ENCODE results near the gene GPR107. TPM values are rescaled to one million over a fixed set of nuclear protein-coding genes. Genes with fewer than 3 reads are reported as not detected.
A peak's percentile ranks its signal among the peaks of the same experiment; 100 is the strongest.

Gene GPR107
- total and polyA plus RNA-seq, 2 experiments from 2014 or later: 6.2 to 30.7 TPM

DNA sequence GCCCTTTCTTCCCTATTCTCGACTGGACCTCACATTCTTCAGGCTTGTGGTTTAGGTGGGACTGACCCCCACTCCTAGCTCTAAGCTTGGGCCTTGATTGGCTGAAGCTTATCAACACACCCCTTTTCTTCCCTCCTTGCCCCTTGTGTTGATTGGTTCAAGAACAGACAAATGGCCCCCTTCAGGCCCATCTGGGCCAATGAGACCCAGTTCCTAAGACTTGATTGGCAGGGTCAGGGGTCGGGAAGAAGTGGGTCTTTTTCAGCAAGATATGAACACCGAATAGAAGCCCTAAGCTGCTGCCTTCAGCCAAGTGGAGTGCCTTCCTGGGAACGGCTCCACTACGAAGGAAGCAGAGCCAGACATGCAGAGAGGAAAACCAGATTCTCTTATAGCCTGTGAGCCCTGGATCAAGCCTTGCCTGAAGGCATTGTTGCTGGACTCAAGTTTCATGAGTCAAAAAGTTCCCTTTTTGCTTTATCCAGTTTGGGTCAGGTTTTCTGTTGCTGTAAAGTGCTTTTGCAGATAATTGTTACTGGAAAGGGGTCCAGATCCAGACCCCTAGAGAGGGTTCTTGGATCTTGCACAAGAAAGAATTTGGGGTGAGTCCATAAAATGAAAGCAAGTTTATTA lies 96.1 kb downstream of the GPR107 start (continued):
- TF ChIP-seq POLR2AphosphoS5 (IDR thresholded peaks at IDR 0.05; ENCODE audit: low read depth) (no peak), ZNF114 (CRISPR knock-in tag; IDR thresholded peaks at IDR 0.05) (no peak), JUNB (IDR thresholded peaks at IDR 0.05; ENCODE audit: unreplicated experiment) (no peak)

DNA sequence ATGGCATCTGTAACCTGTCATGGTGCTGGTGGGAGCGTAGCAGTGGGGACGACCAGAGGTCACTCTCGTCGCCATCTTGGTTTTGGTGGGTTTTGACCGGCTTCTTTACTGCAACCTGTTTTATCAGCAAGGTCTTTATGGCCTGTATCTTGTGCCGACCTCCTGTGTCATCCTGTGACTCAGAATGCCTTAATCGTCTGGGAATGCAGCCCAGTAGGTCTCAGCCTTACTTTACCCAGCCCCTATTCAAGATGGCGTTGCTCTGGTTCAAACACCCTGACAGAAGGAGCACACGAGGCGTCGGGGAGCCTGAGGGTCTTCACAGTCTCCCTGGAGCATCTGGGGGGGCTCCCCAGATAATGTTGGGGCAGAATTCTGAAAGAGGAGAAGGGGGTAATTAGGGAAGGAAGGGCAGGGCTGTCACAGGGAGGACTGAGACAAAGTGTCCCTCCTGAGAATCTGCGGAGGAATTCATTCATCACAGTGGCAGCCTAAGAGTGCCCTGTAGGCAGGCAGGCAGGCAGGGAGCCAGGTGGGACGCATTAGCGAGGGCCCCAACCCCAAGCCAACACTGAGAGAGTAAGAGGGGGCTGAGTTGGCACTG lies 97.2 kb downstream of the GPR107 start:
- Histone ChIP-seq H3K4me3 (no peak overlapping the region), H3K36me3 (ENCODE audit: insufficient read depth) (no peaks in the 10 kb centered on the region), H3K27me3 (ENCODE audit: insufficient read depth) (no peaks in the 10 kb centered on the region), H3K4me1 (ENCODE audit: insufficient read depth) (peaks cover 17% of the 10 kb centered on the region), H3F3A (replicated peaks; ENCODE audit: low read depth) (no peaks in the 10 kb centered on the region), H4K20me1 (replicated peaks; ENCODE audit: insufficient read depth) (no peaks in the 10 kb centered on the region), H3K9me2 (ENCODE audit: insufficient read depth) (0 out of 2 replicates have a peak, but pooled peaks cover 3% of the 10 kb centered on the region), H2AFZ (peak overlapping the region; percentile 38; the same call in 1 of the 2 replicates), H3K79me2 (replicated peaks; ENCODE audit: insufficient read depth) (no peaks in the 10 kb centered on the region), H3K27ac (ENCODE audit: low read depth) (no peak overlapping the region), H3K4me2 (no peak overlapping the region)
- H3K4me1 Mint-ChIP-seq: peaks cover 8% of the 10 kb centered on the region
- no peaks in the 10 kb centered on the region for H3K9me3 Mint-ChIP-seq
- peaks cover 16% of the 10 kb centered on the region for H3K27me3 Mint-ChIP-seq (ENCODE audit: insufficient read depth, low read depth, poor library complexity)
- no peak for ATAC-seq
- H3K36me3 Mint-ChIP-seq (ENCODE audit: low read depth): no peaks in the 10 kb centered on the region
- DNase-seq (ENCODE audit: low spot score): no peak
- 0 out of 2 replicates have a peak overlapping the region, but pooled peaks have one; percentile 24 for H3K27ac Mint-ChIP-seq
- no peak overlapping the region for H3K4me3 Mint-ChIP-seq
- TF ChIP-seq ZNF331 (CRISPR knock-in tag; IDR thresholded peaks at IDR 0.05; ENCODE audit: low read depth) (no peak), POLR2AphosphoS5 (IDR thresholded peaks at IDR 0.05; ENCODE audit: low read depth) (no peak), STAT1 (IDR thresholded peaks at IDR 0.05; ENCODE audit: unreplicated experiment) (no peak), EZH2 (IDR thresholded peaks at IDR 0.05; ENCODE audit: low read depth, unreplicated experiment) (no peak), JUNB (IDR thresholded peaks at IDR 0.05; ENCODE audit: unreplicated experiment) (no peak), ZNF114 (CRISPR knock-in tag; IDR thresholded peaks at IDR 0.05) (no peak), EZH2phosphoT487 (IDR thresholded peaks at IDR 0.05; ENCODE audit: unreplicated experiment) (no peak), NANOG (IDR thresholded peaks at IDR 0.05; ENCODE audit: borderline replicate concordance) (no peak)
- TF ChIP-seq, protein P1, sequence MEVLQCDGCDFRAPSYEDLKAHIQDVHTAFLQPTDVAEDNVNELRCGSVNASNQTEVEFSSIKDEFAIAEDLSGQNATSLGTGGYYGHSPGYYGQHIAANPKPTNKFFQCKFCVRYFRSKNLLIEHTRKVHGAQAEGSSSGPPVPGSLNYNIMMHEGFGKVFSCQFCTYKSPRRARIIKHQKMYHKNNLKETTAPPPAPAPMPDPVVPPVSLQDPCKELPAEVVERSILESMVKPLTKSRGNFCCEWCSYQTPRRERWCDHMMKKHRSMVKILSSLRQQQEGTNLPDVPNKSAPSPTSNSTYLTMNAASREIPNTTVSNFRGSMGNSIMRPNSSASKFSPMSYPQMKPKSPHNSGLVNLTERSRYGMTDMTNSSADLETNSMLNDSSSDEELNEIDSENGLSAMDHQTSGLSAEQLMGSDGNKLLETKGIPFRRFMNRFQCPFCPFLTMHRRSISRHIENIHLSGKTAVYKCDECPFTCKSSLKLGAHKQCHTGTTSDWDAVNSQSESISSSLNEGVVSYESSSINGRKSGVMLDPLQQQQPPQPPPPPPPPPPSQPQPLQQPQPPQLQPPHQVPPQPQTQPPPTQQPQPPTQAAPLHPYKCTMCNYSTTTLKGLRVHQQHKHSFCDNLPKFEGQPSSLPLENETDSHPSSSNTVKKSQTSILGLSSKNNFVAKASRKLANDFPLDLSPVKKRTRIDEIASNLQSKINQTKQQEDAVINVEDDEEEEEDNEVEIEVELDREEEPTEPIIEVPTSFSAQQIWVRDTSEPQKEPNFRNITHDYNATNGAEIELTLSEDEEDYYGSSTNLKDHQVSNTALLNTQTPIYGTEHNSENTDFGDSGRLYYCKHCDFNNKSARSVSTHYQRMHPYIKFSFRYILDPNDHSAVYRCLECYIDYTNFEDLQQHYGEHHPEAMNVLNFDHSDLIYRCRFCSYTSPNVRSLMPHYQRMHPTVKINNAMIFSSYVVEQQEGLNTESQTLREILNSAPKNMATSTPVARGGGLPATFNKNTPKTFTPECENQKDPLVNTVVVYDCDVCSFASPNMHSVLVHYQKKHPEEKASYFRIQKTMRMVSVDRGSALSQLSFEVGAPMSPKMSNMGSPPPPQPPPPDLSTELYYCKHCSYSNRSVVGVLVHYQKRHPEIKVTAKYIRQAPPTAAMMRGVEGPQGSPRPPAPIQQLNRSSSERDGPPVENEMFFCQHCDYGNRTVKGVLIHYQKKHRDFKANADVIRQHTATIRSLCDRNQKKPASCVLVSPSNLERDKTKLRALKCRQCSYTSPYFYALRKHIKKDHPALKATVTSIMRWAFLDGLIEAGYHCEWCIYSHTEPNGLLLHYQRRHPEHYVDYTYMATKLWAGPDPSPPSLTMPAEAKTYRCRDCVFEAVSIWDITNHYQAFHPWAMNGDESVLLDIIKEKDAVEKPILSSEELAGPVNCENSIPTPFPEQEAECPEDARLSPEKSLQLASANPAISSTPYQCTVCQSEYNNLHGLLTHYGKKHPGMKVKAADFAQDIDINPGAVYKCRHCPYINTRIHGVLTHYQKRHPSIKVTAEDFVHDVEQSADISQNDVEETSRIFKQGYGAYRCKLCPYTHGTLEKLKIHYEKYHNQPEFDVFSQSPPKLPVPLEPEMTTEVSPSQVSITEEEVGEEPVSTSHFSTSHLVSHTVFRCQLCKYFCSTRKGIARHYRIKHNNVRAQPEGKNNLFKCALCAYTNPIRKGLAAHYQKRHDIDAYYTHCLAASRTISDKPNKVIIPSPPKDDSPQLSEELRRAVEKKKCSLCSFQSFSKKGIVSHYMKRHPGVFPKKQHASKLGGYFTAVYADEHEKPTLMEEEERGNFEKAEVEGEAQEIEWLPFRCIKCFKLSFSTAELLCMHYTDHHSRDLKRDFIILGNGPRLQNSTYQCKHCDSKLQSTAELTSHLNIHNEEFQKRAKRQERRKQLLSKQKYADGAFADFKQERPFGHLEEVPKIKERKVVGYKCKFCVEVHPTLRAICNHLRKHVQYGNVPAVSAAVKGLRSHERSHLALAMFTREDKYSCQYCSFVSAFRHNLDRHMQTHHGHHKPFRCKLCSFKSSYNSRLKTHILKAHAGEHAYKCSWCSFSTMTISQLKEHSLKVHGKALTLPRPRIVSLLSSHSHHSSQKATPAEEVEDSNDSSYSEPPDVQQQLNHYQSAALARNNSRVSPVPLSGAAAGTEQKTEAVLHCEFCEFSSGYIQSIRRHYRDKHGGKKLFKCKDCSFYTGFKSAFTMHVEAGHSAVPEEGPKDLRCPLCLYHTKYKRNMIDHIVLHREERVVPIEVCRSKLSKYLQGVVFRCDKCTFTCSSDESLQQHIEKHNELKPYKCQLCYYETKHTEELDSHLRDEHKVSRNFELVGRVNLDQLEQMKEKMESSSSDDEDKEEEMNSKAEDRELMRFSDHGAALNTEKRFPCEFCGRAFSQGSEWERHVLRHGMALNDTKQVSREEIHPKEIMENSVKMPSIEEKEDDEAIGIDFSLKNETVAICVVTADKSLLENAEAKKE (CRISPR knock-in tag; IDR thresholded peaks at IDR 0.05): no peak
- TF ChIP-seq, protein P2, sequence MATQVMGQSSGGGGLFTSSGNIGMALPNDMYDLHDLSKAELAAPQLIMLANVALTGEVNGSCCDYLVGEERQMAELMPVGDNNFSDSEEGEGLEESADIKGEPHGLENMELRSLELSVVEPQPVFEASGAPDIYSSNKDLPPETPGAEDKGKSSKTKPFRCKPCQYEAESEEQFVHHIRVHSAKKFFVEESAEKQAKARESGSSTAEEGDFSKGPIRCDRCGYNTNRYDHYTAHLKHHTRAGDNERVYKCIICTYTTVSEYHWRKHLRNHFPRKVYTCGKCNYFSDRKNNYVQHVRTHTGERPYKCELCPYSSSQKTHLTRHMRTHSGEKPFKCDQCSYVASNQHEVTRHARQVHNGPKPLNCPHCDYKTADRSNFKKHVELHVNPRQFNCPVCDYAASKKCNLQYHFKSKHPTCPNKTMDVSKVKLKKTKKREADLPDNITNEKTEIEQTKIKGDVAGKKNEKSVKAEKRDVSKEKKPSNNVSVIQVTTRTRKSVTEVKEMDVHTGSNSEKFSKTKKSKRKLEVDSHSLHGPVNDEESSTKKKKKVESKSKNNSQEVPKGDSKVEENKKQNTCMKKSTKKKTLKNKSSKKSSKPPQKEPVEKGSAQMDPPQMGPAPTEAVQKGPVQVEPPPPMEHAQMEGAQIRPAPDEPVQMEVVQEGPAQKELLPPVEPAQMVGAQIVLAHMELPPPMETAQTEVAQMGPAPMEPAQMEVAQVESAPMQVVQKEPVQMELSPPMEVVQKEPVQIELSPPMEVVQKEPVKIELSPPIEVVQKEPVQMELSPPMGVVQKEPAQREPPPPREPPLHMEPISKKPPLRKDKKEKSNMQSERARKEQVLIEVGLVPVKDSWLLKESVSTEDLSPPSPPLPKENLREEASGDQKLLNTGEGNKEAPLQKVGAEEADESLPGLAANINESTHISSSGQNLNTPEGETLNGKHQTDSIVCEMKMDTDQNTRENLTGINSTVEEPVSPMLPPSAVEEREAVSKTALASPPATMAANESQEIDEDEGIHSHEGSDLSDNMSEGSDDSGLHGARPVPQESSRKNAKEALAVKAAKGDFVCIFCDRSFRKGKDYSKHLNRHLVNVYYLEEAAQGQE (IDR thresholded peaks at IDR 0.05; ENCODE audit: unreplicated experiment): no peak
- TF ChIP-seq, protein P3, sequence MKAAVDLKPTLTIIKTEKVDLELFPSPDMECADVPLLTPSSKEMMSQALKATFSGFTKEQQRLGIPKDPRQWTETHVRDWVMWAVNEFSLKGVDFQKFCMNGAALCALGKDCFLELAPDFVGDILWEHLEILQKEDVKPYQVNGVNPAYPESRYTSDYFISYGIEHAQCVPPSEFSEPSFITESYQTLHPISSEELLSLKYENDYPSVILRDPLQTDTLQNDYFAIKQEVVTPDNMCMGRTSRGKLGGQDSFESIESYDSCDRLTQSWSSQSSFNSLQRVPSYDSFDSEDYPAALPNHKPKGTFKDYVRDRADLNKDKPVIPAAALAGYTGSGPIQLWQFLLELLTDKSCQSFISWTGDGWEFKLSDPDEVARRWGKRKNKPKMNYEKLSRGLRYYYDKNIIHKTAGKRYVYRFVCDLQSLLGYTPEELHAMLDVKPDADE (IDR thresholded peaks at IDR 0.05): no peak

Data from GM23338 (cell line).